Stimulated activated naive CD8-positive, alpha-beta T cell treated with anti-CD3 and anti-CD28 coated beads, Interleukin-15, amount 100 ng/mL, for 72 hours (primary cell): Measurements from ENCODE around the gene CMPK2.
"Not testable (repeated sequence)": the region's sequence is repeated elsewhere in the genome, so short reads cannot be mapped to it uniquely, and the experiment has no call there.

Experiments used
- ATAC-seq: fragments of 150-1000 bp; cut with Tn5 transposase; 2 replicates; pipeline ENCODE4 v1.10.0; 2021; ENCODE audit warnings: mild to moderate bottlenecking, moderate library complexity
- DNase-seq, 2 donors: peaks; one replicate each; pipeline ENCODE4 v3.0.0; 2021 to 2022
- H3K27ac Mint-ChIP-seq, 2 donors: one replicate each; pipeline ENCODE4 v1.8.0; 2022; ENCODE audit warnings: mild to moderate bottlenecking in 2 of 2, mixed read lengths in 2 of 2, moderate library complexity in 2 of 2
- H3K27me3 Mint-ChIP-seq: one replicate; pipeline ENCODE4 v1.8.0; 2022; ENCODE audit warnings: mixed read lengths
- H3K4me1 Mint-ChIP-seq: one replicate; pipeline ENCODE4 v1.8.0; 2022; ENCODE audit warnings: mild to moderate bottlenecking, mixed read lengths
- H3K4me3 Mint-ChIP-seq, 2 donors: one replicate each; pipeline ENCODE4 v1.8.0; 2022; ENCODE audit warnings: mild to moderate bottlenecking in 2 of 2, mixed read lengths in 2 of 2, moderate library complexity in 1 of 2
- H3K9me3 Mint-ChIP-seq, 2 donors: one replicate each; pipeline ENCODE4 v1.8.0; 2022; ENCODE audit warnings: mixed read lengths in 2 of 2

Gene CMPK2

DNA sequence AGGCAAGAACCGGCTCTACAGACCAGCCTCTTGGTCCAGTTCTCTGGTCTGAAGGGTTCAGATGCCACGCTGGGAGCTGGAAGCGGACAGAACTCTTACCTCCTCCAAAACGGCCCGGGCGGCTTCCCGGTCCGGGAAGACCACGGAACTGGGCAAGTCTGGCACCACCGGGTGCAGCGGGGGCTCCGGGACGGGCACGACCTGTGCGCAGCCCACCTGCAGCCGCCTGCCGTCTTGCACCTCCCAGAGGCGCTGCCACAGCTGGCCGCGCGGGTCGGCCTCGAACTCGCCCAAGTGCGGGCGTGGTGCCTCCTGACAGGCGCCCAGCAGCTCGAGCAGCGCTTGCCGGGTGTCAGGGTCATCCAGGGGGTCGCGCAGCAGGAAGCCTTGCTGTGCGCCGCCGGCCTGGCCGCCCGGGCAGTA lies 773 bp downstream of the CMPK2 start:
- ATAC-seq (peak; percentile 24), DNase-seq (no peak)
- H3K4me1 Mint-ChIP-seq = peaks cover 23% of the 10 kb centered on the region
- H3K27ac Mint-ChIP-seq = peak overlapping the region; percentile 13 to 43
- H3K4me3 Mint-ChIP-seq = peak overlapping the region; percentile 70 to 72
- no peaks in the 10 kb centered on the region for H3K27me3 Mint-ChIP-seq
- peaks cover 8 to 10% of the 10 kb centered on the region in 2 donors for H3K9me3 Mint-ChIP-seq

DNA sequence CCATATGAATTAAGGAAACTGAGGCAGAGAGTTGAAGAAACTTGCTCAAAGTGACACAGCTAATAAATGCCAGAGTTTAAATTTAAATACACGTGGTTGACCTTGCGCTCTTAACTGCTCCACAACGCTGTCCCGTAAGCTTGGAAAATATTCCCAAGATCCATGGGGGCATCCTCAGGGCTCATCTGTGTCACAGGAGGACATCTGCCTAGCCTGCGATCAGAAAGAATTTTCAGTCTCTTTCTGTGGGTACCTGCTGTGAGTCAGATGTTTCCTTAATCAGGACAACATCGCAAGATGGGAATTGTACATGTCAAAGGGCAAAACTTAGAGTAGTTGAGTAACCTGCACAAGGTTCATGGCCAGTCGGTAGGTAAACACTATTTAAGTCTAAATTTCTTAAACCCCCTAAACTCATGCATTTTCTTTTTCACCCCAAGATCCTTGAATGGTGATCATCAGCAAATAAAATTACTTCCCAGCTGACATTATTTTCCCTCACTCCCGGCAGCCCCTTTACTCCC lies 1.4 kb downstream of the CMPK2 start:
- Mint-ChIP-seq H3K27me3 (no peaks in the 10 kb centered on the region), H3K4me1 (peaks cover 23% of the 10 kb centered on the region), H3K9me3 (peaks cover 10 to 14% of the 10 kb centered on the region in 2 donors), H3K27ac (peak overlapping the region in 1 of 2 donors; percentile 13), H3K4me3 (peak overlapping the region; percentile 70 to 72)
- no peak for ATAC-seq
- DNase-seq = no peak

DNA sequence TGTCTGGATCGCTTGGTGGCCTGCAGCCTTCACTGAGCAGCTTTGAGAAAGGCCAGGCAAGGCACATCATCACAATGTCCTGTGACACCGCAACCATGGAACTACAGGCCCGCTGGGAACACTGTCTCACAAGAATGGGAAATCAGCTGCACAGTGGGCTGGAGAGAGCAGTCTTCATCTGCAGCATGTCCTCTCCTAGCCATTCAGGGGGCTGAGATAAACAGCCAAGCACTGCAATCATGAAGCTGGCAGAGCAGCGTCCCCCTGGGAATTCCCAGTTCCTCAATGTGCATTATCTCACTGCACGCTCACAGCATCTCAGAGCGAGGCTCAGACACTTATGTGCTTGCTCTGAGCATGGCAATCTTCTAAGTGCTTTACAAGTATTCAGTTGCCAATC lies 1.9 kb downstream of the CMPK2 start:
- Mint-ChIP-seq H3K27me3 (no peaks in the 10 kb centered on the region), H3K27ac (no peak overlapping the region), H3K4me3 (no peak overlapping the region), H3K9me3 (peaks cover 12 to 17% of the 10 kb centered on the region in 2 donors), H3K4me1 (peaks cover 23% of the 10 kb centered on the region)
- DNase-seq (no peak), ATAC-seq (no peak)

DNA sequence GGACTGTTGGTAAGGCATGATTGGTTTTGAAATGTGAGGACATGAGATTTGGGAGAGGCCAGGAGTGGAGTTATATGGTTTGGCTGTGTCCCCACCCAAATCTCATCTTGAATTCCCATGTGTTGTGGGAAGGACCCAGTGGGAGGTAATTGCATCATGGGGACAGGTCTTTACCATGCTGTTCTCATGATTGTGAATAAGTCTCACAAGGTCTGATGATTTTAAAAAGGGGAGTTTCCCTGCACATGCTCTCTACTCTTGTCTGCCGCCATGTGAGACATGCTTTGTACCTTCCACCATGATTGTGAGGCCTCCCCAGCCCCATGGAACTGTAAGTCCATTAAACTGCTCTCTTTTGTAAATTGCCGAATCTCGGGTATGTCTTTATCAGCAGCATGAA lies 5.4 kb downstream of the CMPK2 start:
- no peak for ATAC-seq
- no peak for DNase-seq
- Mint-ChIP-seq H3K4me1 (peaks cover 7% of the 10 kb centered on the region), H3K9me3 (peaks cover 25 to 27% of the 10 kb centered on the region in 2 donors), H3K27ac (no peak overlapping the region), H3K27me3 (no peaks in the 10 kb centered on the region), H3K4me3 (no peak overlapping the region)

DNA sequence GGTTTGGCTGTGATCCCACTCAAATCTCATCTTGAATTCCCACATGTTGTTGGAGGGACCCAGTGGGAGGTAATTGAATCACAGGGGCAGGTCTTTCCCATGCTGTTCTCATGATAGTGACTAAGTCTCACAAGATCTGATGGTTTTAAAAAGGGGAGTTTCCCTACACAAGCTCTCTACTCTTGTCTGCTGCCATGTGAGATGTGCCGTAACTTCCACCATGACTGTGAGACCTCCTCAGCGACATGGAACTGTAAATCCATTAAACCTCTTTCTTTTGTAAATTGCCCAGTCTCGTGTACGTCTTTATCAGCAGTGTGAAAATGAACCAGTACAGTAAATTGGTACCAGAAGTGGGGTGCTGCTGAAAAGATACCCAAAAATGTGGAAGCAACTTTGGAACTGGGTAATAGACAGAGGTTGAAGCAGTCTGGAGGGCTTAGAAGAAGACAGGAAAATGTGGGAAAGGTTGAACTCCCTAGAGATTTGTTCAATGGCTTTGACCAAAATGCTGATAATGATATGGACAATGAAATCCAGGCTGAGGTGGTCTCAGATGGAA lies 7.2 kb downstream of the CMPK2 start:
- not testable (repeated sequence) for ATAC-seq, H3K27ac Mint-ChIP-seq, DNase-seq, H3K4me1 Mint-ChIP-seq, H3K4me3 Mint-ChIP-seq, H3K27me3 Mint-ChIP-seq
- peaks cover 27% of the 10 kb centered on the region in 2 donors for H3K9me3 Mint-ChIP-seq

DNA sequence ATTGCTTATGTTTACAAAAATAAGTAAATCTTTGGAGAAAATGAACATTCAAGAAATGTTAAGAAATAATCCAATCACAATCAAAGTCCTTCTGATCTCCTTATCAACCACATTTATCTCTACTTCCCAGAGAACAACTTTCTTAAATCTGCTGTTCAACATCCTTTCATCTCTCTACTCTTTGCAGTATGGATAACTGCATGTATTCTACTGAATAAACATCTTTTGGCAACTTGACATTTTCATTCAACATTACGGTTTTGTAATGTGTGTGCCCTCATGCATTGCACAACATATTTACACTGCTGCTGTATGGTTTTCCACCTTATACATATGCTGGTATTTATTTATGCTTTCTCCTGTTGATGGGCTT lies 9.2 kb downstream of the CMPK2 start:
- Mint-ChIP-seq H3K4me1 (no peaks in the 10 kb centered on the region), H3K4me3 (no peak overlapping the region), H3K9me3 (peaks cover 20 to 27% of the 10 kb centered on the region in 2 donors), H3K27me3 (no peaks in the 10 kb centered on the region), H3K27ac (no peak overlapping the region)
- ATAC-seq (no peak), DNase-seq (no peak)

DNA sequence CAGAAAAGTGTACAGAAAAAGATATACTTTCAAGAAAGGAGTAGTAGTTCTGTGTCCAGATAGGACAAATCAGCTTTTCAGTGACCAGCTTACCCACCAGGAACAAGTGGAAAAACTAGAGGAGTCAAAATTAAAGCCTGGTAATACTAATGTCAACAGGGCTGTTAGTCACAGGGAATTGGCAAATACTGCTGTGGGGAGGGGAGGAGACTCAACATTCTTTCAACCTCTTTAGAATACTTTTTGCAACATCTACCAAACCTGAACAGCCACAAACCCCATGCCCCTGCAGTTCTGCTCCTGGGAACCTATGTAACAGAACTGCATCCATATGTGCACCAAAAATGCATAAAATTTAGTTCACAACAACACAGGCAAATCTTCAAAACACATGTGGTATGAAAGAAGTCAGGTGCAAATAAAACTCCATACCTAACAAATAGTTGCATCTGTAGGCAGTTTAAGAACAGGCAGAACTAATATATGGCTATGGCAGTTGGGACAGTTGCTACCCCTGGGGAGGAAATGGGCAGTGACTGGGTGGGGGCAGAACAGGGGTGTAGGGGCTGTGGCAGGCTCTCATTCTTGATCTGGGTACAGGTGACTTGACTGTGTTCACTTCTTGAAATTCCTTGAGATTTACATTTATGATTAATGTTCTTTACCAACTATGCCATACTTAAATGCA lies 9.7 kb downstream of the CMPK2 start:
- H3K9me3 Mint-ChIP-seq = peaks cover 17 to 27% of the 10 kb centered on the region in 2 donors
- no peak overlapping the region for H3K27ac Mint-ChIP-seq
- no peaks in the 10 kb centered on the region for H3K27me3 Mint-ChIP-seq
- no peaks in the 10 kb centered on the region for H3K4me1 Mint-ChIP-seq
- H3K4me3 Mint-ChIP-seq = no peak overlapping the region
- ATAC-seq (no peak), DNase-seq (no peak)

DNA sequence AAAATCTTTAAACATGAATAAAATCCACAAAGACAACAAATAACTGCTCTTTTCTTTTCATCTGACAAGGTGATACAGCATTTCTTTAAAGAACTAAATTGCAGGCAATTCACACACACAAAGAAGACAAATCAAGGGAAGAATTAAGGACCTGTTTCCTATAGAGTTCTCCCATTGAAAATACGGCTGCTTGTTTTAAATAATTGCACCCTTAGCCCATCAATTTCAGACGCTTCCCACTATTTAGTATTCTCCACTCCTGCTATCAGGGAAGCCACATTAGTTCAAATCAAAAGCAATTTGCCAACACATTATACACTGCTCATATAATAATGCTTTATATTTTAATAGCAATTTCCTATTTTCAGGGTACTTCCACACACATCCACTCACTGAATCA lies 11.3 kb downstream of the CMPK2 start:
- H3K27ac Mint-ChIP-seq = no peak overlapping the region
- H3K9me3 Mint-ChIP-seq = peaks cover 15 to 17% of the 10 kb centered on the region in 2 donors
- no peaks in the 10 kb centered on the region for H3K27me3 Mint-ChIP-seq
- H3K4me1 Mint-ChIP-seq = no peaks in the 10 kb centered on the region
- DNase-seq (no peak), ATAC-seq (no peak)
- H3K4me3 Mint-ChIP-seq = no peak overlapping the region

DNA sequence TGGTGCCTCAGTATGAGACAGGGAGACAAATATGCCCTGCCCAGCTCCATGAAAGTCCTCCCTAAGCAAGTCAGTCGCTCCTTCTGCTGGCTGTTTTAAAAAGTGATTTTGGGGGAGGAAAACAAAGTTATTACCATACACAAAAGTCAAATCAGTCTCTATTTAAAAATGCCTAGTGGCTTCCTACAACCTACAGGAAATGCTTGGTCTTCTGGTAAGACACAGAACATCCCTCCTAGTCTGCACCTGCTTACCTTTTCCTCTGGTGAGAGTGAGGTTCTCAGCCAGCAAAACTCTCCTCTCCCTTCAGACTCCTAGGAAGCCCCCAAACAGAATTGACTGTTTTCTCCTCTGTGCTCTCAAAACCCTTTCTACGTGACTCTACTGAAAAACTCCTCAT lies 13.5 kb downstream of the CMPK2 start:
- peaks cover 8% of the 10 kb centered on the region for H3K4me1 Mint-ChIP-seq
- DNase-seq (no peak), ATAC-seq (no peak)
- no peaks in the 10 kb centered on the region for H3K27me3 Mint-ChIP-seq
- H3K4me3 Mint-ChIP-seq = no peak overlapping the region
- peaks cover 15 to 19% of the 10 kb centered on the region in 2 donors for H3K9me3 Mint-ChIP-seq
- H3K27ac Mint-ChIP-seq = no peak overlapping the region

DNA sequence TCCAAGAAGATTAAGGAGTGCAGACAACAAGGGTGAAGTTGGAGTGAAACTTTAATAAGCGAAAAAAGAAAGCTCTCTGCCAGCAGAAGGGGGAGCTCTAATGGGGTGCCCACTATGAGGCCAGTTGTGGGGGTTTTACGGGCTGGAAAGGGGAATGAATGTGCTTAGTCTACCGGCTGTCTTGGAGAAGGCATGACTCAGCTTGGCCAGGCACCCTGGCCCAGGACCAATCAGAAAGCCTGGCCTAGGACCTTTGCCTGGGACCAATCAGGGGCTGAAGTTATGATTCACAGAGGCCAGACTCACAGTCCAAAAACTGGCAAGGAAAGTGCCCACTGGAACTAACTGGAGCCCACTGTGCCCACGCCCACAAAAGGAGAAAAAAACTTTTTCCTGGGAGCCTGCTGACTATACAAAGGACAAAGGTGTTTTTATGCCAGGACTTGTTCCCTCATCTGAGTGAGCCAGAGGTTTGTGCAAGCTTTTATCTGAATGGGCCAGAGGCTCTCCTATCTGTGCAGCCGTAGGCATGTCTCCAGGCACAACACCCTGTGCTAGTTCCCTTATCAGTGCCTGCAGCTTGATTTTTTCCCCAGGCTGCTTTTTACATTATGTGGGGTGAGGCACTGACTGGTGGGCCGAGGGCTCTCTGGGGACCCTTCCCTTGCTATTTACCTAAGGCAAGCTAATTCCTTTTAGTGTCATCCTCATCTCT lies 18.6 kb downstream of the CMPK2 start:
- Mint-ChIP-seq H3K9me3 (peaks cover 32 to 64% of the 10 kb centered on the region in 2 donors), H3K4me3 (no peak overlapping the region), H3K27me3 (no peaks in the 10 kb centered on the region), H3K27ac (no peak overlapping the region), H3K4me1 (peaks cover 8% of the 10 kb centered on the region)
- DNase-seq = no peak
- ATAC-seq = no peak

DNA sequence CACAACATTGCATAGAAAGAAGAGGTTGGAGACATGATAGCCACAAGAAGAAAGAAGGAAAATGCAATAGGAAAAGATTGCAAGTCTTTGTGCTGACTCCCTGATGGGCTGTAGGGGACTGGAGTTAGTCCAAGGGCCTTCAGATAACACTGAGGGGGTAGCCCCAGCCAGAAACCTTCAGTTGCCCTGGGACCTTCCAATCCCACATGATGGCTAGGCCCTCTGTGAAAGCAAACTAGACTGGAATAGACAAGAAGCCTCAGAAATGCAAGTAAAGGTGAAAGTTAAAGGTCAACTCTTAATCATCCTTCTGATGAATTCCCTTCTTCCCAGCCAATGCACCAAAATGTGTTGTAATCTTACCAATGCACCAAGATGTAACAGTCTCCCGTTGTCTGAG lies 19.2 kb downstream of the CMPK2 start:
- peaks cover 32 to 64% of the 10 kb centered on the region in 2 donors for H3K9me3 Mint-ChIP-seq
- H3K4me1 Mint-ChIP-seq = peaks cover 8% of the 10 kb centered on the region
- no peak overlapping the region for H3K27ac Mint-ChIP-seq
- no peak overlapping the region for H3K4me3 Mint-ChIP-seq
- DNase-seq (no peak), ATAC-seq (no peak)
- H3K27me3 Mint-ChIP-seq = no peaks in the 10 kb centered on the region

DNA sequence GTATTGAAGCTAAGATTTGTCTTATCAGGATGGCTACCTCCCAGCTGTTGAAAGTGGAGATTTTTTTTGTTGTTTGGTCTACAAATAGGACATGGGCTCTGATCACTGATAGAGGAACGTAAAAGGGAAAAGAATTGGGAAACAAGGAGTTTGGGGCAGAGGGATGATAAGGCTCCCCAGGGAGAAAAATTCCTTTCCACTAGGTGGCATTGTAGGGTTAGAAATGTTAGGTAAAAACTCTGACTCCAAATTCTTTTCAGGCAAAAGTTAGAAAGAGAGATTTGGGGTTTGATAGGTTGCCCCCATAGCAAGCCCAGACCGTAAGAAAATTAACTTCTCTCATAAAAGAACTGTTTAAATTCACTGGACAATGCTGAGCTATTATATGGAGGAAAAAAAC lies 19.8 kb downstream of the CMPK2 start:
- H3K9me3 Mint-ChIP-seq = peaks cover 32 to 65% of the 10 kb centered on the region in 2 donors
- H3K4me1 Mint-ChIP-seq = peaks cover 8% of the 10 kb centered on the region
- H3K27me3 Mint-ChIP-seq = no peaks in the 10 kb centered on the region
- DNase-seq (no peak), ATAC-seq (no peak)
- H3K27ac Mint-ChIP-seq = no peak overlapping the region
- H3K4me3 Mint-ChIP-seq = no peak overlapping the region

DNA sequence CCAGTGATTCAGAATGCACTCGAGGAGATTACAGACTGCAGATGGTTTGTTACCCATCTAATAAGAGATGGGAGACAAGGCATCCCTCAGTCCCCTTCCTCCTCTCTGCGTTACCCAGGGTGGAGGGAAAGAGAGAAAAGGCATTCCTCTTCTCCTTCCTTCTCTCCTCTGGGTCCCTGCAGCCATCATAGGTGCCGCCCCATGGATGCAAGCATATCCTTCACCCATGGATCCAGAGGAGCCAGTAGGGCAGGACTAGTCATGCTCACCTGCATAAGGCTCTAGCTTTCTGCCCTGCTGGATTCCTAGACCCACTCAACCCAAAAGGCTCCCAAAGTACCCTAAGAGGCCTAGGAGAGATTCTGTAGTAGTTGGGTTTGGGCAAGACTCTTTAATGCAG lies 20.4 kb downstream of the CMPK2 start:
- Mint-ChIP-seq H3K4me3 (no peak overlapping the region), H3K27me3 (no peaks in the 10 kb centered on the region), H3K27ac (no peak overlapping the region), H3K9me3 (peaks cover 34 to 70% of the 10 kb centered on the region in 2 donors), H3K4me1 (peaks cover 8% of the 10 kb centered on the region)
- DNase-seq (peak; percentile 20 to 27), ATAC-seq (no peak)

DNA sequence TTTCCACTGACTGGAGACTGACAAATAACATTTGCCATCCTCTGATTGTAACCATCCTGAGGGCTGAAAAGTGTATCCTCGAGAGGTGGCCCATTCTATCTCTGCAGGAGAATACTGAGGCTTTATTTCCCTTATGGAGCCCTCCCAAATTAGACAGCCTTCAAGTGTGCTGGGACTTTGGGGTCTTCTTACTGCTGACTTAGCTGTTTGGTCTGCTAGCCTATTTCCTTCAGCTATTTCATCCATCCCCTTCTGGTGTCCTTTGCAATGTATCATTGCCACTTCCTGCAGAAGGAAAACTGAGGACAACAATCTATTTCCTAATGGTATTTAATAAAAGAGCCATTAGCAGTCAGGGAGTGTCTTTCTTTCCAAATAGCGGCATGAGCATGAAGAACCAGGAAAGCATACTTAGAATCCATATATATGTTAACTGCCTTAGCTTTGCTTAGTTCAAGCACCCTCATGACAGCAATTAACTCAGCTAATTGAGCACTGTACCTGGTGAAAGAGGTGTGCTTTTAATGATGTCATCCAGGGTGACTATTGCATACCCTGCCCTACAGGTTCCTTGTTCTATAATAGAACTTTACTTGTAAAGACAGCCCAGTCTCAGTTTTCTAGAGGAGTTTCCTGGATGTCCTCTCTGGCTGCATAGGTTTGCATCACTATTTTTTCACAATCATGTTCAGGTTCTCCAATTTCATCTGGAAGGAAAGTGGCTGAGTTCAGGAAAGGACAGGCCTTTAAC lies 24.0 kb downstream of the CMPK2 start:
- DNase-seq (no peak), ATAC-seq (no peak)
- Mint-ChIP-seq H3K27me3 (no peaks in the 10 kb centered on the region), H3K9me3 (peaks cover 31 to 58% of the 10 kb centered on the region in 2 donors), H3K4me1 (no peaks in the 10 kb centered on the region), H3K27ac (no peak overlapping the region), H3K4me3 (no peak overlapping the region)

DNA sequence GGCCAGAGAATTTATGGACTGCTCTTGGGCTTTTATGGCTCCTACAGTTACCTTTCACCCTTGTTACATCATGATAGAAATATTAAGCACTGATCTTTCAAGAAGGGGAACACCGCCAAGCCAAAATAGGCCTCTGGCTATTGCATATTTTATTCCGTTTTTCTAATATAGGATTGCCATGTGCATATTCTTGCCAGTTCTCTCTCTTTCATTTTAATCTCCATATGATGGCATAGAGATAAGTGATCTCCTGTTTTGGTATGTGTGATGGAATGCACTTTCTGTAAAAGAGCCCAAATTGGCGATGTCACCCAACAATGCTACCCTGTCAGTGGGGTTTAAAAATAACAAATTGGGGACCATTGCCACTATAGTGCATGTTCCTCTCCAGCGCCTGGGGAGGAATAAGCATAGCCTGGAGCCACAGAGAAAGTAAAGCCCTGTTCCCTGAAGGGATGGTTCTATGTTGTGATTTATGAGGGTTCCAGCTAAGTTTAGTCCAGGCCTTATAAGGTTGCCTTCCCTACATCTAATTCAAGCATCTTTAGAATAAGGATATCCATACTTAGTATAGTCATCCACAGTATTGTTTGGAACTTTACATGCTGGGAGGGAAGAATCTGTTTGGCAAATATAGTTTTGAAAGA lies 26.9 kb downstream of the CMPK2 start:
- no peak for ATAC-seq
- no peak for DNase-seq
- H3K4me1 Mint-ChIP-seq = peaks cover 6% of the 10 kb centered on the region
- H3K27ac Mint-ChIP-seq = no peak overlapping the region
- H3K9me3 Mint-ChIP-seq = peaks cover 36 to 53% of the 10 kb centered on the region in 2 donors
- H3K27me3 Mint-ChIP-seq = no peaks in the 10 kb centered on the region
- no peak overlapping the region for H3K4me3 Mint-ChIP-seq
